Stimulated activated CD4-positive, alpha-beta T cell treated with anti-CD3 and anti-CD28 coated beads, Interleukin-1b, Interleukin-23, amount 100 ng/mL, for 4 hours (primary cell): Measurements from ENCODE around the gene XYLT2.

Source experiments
- DNase-seq, 2 donors: peaks; one replicate each; pipeline ENCODE4 v3.0.0-alpha.2; 2020; ENCODE audit warnings: low read depth in 2 of 2

XYLT2 gene

GRCh38 chr17:50363217-50364060, 17.5 kb downstream of the XYLT2 start:
- DNase-seq: no peak

DNA sequence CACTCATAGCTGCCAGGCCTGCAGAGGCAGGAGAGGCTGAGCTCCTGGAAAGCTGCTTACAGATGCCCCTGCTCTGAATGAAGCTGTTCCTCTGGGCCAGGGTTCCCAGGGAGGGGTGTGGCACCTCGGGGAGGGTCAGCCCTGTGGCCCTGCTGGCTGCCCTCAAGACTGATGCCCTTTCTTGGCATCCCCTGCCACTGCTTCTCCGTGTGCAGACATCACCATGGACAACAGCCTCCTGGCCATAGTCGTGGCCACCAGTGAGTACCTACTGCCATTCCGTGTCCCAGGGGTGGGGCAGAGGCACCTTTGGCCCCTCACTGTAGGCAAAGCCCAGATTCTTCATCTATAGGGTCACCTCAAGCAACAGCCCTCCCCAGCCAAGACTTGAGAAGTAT, 18.1 kb downstream of the XYLT2 start:
- no peak for DNase-seq

GRCh38 chr17:50364715-50365114, 18.8 kb downstream of the XYLT2 start:
- no peak for DNase-seq

DNA sequence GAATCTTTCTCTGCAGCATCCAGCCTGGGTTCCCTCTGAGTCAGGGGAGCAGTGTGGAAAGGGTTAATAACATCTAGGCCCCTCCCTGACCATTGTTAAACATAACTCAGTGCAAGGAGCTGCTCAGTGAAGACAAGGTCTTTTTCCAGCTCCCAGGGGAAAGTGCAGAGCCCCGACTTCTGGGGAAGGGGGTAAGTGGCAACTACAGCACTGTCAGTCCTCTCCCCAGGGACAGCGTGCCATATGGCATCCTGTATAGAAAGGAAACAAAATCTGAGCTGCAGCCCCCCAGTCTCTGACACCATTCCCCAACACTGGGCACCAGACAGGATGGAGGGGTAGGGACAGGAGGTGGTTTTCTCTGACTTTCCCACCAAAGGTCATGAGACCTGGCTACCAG, 19.2 kb downstream of the XYLT2 start:
- DNase-seq: no peak

DNA sequence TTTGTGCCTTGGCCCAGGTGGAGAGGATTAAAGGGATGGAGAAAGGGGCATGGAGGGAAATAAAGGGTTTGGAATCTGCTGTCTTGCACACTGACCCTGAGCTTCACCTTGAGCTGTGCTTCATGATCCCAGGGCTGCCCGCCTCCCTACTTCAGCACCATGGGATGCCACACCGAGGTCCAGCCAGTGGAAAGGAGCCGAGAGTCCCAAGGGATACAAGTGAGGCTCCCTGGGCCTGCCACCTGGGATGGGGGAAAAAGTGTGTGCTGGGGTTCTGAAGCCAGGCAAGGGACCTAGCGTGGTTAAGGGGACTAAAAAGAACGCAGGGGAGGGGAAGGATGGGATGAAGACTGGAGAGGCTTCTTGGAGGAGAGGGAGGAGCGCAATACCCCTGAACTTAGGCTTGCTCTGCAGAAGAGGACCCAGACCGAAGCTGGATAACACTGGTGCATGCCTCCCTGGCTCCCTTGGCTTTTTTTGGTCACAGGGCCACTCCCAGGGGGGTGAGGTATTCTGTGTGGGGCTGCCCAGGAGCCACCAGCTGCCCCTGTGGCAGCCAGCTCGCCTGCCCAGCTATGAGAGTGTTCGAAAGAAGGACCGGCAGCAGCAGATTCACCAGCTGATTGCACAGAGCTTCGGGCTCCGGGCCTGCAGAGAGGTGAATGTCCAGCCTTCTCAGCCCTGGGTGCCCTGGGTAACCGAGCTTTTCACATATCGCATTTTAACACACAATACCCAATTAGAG, 19.9 kb downstream of the XYLT2 start:
- no peak for DNase-seq

GRCh38 chr17:50367401-50367800, 21.5 kb downstream of the XYLT2 start:
- no peak for DNase-seq

DNA sequence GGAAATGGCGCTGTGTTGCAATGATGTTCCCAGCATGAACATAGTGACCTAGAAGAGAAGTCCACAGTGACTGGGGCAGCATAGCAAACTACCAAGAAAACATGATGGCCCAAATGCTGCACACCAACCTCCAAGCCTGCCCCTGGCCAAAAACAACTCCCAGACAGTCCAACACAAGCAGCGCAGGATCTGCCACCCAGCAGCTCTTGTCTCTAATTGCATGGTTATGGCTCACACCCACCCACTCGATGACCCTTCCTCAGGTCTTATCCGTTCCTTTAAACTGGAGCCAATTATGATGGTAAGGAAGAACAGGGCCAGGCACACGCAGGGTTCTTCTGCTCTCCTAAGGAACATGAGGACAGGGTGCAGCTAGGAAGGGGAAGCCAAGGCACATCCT, 24.1 kb downstream of the XYLT2 start:
- DNase-seq: no peak

GRCh38 chr17:50371526-50371925, 25.6 kb downstream of the XYLT2 start:
- DNase-seq: no peak

DNA sequence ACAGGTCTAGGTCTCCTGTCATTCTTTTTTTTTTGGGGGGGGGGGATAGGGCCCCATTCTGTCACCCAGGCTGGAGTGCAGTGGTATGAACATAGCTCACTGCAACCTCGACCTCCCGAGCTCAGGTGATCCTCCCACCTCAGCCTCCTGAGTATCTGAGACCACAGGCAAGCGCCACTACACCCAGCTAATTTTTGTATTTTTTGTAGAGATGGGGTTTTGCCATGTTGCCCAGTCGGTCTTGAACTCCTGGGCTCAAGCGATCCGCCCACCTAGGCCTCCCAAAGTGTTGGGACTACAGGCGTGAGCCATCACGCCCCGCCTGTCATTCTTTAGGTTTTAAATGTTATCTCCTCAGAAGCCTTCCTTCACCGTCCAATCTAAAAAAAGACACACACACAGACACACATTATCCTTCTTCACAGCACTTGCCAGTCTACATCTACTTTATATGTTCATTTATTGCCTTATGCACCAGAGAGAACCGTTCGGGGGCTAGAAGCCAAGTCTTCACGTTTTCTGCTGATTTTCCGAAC, 26.4 kb downstream of the XYLT2 start:
- no peak for DNase-seq

DNA sequence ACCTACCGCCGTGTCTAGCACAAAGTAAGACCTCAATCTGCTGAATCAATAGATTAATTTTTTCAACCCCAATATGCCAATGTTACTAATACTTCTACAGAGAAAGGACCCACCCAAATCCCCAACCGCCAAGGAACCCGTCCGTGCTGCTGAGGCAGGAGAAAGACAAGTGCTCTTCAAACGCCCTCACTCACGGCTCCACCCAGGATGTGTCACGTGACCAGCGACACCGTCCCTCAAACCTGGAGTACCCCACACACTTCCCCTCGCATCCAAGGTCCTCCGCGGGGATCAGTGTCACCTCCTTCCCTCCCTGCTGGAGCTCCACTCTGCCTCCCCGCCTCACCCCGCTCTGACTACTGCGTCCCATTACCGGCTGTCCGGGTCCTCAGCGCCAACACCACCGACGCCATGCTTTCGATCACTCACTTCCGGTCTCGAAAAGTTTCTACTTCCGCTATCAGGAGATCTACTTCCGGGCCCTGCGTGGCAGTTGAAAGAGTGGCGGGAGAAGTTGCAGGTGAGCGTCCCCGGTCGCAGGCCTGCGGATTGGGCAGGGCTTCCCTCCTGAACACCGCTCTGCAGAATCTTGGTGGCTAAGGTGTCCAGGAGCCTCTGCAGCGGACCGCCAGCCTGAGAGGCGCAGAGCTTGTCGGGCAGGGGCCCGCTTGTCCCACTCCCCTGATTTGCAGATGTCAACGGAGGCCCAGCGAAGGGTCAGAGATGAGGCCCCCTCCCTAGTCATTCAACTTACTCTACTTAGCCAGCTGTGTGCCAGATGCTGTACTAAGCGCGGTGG, 27.0 kb downstream of the XYLT2 start, which contains the start of the genes EME1 and MRPL27:
Gene EME1, plus strand, starts transcription at position 472 of the 799 bp plus-strand sequence. CDS start 1,980 bp downstream, outside the sequence.
Gene MRPL27, minus strand, starts transcription at position 427 of the 799 bp plus-strand sequence. Its CDS starts 14 bp downstream, at position 413.
- DNase-seq: peak; percentile 72 to 76

DNA sequence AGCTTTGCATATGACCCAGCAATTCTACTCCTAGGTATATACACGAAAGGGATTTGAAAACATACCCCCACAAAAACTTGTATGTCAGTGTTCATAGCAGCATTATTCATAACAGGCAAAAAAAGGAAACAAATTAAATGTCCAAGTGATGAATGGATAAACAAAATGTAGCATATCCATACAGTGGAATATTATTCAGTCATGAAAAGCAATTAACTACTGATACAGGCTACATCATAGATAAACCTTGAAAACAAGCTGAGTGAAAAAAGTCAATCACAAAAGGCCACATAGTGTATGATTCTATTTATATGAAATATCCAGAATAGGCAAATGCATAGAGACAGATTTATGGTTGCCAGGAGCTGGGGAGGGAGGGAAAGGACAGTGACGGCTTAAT, 27.8 kb downstream of the XYLT2 start:
- no peak for DNase-seq

GRCh38 chr17:50375858-50376538, 30.1 kb downstream of the XYLT2 start:
- no peak for DNase-seq

DNA sequence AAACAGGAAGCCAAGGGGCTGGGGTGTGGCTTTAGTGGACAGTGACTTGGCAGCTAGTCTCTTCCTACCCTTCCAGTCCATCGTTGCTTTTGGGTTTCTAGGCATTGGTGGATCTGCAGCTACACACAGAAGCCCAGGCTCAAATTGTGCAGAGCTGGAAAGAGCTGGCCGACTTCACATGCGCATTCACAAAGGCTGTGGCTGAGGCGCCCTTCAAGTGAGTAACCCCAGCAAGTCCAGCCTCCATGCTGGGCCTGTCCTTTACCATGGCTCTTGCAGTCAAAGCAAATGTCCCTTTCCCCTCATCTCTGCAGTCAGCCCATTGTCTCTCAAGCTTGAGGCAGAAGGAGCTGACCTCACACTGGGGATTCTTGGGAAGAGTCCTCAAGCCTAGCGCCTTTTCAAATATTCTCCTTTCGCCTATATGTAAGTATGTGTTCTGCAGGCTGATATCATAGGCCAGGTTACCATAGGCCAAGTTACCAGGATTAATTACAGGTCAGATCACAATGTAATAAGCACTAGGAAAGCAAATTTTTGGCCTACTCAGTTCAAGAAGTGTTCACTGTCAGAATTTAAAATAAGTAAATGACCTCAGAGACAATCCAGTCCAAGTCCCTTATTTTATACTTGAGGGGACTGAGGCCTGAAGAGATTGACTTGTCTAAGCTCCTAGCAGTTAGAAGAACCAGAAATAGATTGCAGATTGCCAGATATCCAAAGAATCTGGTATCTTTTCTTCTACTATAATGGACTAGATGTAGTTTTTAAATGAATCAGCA, 33.6 kb downstream of the XYLT2 start:
- DNase-seq: no peak

GRCh38 chr17:50380369-50381259, 34.7 kb downstream of the XYLT2 start:
- no peak for DNase-seq

DNA sequence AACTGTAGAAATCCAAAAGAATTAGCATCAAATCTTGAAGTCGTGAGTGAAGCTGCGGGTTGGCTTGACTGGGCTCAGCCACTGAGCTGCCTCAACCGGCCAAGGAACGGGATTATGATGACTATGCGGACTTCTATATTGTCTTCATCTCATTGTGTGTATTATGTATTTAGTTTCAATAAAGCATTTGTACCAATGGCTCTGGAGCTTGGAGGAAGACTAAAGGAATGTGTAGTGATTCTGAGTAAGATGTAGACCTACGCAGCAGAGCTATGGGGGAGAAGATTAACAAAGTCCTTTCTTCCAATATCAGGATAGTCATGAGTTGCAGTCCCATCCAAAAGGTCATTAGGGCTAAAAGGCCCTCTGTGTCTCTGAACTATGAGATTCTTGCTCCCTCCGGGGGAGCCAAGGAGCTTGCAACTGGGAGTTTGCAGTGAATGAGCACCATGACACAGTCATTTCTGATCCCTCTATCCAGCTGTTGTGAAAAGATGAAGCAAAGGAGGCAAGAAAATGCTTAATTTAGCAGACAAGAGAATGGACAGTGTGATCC, 35.4 kb downstream of the XYLT2 start:
- no peak for DNase-seq

DNA sequence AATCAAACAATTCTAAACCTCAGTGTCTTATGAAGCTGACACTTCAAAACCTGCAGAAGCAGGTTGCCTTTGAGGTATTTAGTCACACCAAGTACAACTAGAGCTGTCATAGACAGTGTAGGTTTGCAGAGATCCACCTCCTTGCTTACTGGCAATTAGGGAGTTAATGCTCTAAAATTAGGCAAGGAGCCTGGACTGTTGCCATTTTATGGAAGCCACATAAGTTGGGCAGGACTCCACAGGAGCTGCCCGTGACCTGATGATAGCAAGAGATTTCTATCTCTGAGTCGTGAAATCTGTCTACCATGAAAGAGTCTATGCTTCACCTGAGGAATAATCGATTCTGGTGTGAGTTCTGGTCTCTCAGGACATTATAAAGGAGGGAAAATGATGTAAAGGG, 36.0 kb downstream of the XYLT2 start:
- no peak for DNase-seq

DNA sequence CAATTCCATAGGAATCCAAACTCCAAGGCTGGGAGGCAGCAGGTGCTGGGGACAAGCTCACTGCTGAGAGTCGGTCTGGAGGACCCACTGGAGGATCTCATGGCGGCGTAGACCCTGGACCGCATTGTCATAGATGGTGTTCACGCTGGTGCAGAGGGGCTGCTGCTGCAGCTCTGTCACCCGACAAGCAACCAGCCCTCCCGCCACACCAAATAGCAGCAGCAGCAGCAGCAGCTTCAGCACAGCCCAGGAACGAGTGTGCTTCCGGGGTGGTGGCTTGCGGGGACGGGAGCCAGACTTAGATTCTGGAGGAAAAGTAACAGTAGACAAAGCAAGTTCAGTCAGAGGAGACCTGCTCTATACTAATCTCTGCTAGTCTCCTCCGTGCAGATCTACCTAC, 37.0 kb downstream of the XYLT2 start:
- DNase-seq: no peak

DNA sequence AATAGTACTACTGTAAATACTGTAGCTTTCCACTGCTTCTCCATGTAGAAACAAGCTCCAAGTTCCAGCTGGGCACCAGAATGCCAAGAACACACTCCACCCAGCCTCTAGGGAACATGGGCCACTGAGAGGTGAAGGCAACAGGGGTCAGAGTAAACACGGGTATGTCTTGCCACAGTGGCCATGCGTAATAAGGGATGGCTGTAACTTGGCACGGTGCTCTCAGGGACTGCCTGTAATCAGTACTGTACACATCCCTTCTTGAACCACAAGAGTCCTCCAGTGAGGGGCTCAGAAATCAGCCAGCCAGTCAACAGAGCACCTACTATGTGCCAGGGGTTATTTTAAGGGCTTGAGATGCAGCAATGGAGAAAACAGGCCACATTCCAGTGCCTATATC, 40.6 kb downstream of the XYLT2 start:
- DNase-seq: no peak

- no peak for DNase-seq
Measured at GRCh38 chr17:50388728-50389127, 42.8 kb downstream of the XYLT2 start.
